ENCODE results near the gene TYMP. TPM values are rescaled to one million over a fixed set of nuclear protein-coding genes. Genes with fewer than 3 reads are reported as not detected.

The TYMP gene
- total and polyA plus RNA-seq, 2 of the 8 experiments (the other 6 are each of a cell fraction or from before 2014, with no cell fraction given): 0.43 to 0.48 TPM

DNA sequence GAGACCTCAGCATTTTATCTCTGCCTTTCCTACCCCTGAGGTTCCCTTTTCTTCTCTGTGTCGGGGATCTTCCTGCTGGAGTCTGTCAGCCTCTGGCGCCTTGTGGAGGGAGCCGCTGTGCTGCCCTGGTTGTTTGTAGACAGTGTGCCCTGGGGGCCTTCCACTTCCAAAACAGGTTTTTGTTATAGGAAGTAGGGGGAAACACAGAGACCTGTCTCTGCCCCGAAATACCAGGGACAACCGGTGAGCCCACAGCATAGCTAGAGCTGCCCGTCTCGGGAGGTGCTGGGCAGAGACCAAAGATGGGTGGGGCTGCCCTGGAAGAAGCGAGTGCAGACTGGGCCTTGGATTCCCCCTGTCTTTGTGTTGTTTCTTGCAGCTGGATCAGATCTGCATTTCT, 13.7 kb downstream of the TYMP start (continued):
- TF ChIP-seq, protein P1, sequence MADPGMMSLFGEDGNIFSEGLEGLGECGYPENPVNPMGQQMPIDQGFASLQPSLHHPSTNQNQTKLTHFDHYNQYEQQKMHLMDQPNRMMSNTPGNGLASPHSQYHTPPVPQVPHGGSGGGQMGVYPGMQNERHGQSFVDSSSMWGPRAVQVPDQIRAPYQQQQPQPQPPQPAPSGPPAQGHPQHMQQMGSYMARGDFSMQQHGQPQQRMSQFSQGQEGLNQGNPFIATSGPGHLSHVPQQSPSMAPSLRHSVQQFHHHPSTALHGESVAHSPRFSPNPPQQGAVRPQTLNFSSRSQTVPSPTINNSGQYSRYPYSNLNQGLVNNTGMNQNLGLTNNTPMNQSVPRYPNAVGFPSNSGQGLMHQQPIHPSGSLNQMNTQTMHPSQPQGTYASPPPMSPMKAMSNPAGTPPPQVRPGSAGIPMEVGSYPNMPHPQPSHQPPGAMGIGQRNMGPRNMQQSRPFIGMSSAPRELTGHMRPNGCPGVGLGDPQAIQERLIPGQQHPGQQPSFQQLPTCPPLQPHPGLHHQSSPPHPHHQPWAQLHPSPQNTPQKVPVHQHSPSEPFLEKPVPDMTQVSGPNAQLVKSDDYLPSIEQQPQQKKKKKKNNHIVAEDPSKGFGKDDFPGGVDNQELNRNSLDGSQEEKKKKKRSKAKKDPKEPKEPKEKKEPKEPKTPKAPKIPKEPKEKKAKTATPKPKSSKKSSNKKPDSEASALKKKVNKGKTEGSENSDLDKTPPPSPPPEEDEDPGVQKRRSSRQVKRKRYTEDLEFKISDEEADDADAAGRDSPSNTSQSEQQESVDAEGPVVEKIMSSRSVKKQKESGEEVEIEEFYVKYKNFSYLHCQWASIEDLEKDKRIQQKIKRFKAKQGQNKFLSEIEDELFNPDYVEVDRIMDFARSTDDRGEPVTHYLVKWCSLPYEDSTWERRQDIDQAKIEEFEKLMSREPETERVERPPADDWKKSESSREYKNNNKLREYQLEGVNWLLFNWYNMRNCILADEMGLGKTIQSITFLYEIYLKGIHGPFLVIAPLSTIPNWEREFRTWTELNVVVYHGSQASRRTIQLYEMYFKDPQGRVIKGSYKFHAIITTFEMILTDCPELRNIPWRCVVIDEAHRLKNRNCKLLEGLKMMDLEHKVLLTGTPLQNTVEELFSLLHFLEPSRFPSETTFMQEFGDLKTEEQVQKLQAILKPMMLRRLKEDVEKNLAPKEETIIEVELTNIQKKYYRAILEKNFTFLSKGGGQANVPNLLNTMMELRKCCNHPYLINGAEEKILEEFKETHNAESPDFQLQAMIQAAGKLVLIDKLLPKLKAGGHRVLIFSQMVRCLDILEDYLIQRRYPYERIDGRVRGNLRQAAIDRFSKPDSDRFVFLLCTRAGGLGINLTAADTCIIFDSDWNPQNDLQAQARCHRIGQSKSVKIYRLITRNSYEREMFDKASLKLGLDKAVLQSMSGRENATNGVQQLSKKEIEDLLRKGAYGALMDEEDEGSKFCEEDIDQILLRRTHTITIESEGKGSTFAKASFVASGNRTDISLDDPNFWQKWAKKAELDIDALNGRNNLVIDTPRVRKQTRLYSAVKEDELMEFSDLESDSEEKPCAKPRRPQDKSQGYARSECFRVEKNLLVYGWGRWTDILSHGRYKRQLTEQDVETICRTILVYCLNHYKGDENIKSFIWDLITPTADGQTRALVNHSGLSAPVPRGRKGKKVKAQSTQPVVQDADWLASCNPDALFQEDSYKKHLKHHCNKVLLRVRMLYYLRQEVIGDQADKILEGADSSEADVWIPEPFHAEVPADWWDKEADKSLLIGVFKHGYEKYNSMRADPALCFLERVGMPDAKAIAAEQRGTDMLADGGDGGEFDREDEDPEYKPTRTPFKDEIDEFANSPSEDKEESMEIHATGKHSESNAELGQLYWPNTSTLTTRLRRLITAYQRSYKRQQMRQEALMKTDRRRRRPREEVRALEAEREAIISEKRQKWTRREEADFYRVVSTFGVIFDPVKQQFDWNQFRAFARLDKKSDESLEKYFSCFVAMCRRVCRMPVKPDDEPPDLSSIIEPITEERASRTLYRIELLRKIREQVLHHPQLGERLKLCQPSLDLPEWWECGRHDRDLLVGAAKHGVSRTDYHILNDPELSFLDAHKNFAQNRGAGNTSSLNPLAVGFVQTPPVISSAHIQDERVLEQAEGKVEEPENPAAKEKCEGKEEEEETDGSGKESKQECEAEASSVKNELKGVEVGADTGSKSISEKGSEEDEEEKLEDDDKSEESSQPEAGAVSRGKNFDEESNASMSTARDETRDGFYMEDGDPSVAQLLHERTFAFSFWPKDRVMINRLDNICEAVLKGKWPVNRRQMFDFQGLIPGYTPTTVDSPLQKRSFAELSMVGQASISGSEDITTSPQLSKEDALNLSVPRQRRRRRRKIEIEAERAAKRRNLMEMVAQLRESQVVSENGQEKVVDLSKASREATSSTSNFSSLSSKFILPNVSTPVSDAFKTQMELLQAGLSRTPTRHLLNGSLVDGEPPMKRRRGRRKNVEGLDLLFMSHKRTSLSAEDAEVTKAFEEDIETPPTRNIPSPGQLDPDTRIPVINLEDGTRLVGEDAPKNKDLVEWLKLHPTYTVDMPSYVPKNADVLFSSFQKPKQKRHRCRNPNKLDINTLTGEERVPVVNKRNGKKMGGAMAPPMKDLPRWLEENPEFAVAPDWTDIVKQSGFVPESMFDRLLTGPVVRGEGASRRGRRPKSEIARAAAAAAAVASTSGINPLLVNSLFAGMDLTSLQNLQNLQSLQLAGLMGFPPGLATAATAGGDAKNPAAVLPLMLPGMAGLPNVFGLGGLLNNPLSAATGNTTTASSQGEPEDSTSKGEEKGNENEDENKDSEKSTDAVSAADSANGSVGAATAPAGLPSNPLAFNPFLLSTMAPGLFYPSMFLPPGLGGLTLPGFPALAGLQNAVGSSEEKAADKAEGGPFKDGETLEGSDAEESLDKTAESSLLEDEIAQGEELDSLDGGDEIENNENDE (IDR thresholded peaks at IDR 0.05; ENCODE audit: insufficient replicate concordance, low read length): no peak
- TF ChIP-seq POLR2A (IDR thresholded peaks at IDR 0.05; ENCODE audit: control extremely low read depth in 1 of 2, low read depth in 2 of 2, low read length in 2 of 2) (no peak), RBBP5 (IDR thresholded peaks at IDR 0.05; ENCODE audit: borderline replicate concordance, low read depth, low read length) (no peak), BRCA1 (IDR thresholded peaks at IDR 0.05; ENCODE audit: low read depth, low read length) (no peak), NRF1 (IDR thresholded peaks at IDR 0.05; ENCODE audit: low read depth, low read length) (no peak), BACH1 (IDR thresholded peaks at IDR 0.05; ENCODE audit: low read length) (no peak), SAP30 (IDR thresholded peaks at IDR 0.05; ENCODE audit: insufficient read depth, insufficient replicate concordance, low read length) (no peak)
- TF ChIP-seq, protein P2, sequence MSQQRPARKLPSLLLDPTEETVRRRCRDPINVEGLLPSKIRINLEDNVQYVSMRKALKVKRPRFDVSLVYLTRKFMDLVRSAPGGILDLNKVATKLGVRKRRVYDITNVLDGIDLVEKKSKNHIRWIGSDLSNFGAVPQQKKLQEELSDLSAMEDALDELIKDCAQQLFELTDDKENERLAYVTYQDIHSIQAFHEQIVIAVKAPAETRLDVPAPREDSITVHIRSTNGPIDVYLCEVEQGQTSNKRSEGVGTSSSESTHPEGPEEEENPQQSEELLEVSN (IDR thresholded peaks at IDR 0.05): no peak
